HG03442 (cell line): ENCODE measurements around the gene STK35.
"Not testable (repeated sequence)": the region's sequence is repeated elsewhere in the genome, so short reads cannot be mapped to it uniquely, and the experiment has no call there.

Experiments used
- ATAC-seq: cut with Tn5 transposase; IDR thresholded peaks from one replicate; pipeline ENCODE4 v1.9.1; 2021; ENCODE audit warnings: mild to moderate bottlenecking, moderate library complexity; ENCODE audit not compliant: unreplicated experiment

STK35 gene

GRCh38 chr20:2156224-2156623 is 54.6 kb downstream of the STK35 start:
- ATAC-seq = no peak

- no peak for ATAC-seq
Observed at GRCh38 chr20:2156666-2157624, 55.3 kb downstream of the STK35 start.

GRCh38 chr20:2162125-2162822 is 60.6 kb downstream of the STK35 start:
- ATAC-seq = no peak

- no peak for ATAC-seq
Observed at GRCh38 chr20:2162823-2163166, 61.2 kb downstream of the STK35 start.

DNA sequence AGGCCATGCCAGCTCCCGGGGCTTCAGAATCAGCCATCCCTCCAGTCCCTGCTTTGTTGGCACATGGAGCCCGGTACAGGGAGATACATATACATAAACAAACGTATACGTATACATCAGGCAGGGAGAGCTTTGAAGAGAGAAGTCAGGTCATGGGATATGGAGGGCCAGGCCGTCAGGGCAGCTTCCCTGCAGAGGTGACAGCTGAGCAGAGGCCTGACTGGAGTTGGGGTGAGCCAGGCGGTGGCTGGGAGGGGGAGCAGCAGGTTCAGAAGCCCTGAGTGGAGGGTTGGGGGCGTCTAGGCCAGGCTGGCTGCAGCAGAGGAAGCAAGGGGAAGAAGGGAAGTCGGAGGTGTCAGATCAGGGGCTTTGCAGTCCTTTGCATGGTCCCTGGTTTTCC is 61.7 kb downstream of the STK35 start:
- ATAC-seq = no peak

- no peak for ATAC-seq
Observed at GRCh38 chr20:2163757-2164156, 62.1 kb downstream of the STK35 start.

DNA sequence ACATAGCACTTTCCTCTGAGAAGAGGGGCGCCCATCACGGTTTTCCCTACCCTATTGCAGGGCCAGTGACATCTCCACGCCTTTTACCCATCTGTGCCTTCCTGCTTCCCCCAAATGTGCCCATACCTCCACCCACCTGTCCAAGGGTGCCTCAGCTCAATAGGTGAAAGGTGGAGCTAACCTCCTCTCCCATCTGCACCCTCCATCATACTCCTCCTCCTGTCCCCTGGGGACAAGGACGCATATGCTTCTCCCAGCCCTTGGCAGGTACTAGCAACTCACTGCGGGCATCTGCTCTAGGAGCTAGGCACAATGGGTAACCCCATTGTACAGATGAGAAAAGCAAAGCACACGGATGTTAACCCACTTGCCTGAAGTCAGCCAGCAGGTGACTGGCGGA is 62.8 kb downstream of the STK35 start:
- ATAC-seq = no peak

GRCh38 chr20:2164966-2165365 is 63.3 kb downstream of the STK35 start:
- no peak for ATAC-seq

GRCh38 chr20:2165871-2166270 is 64.2 kb downstream of the STK35 start:
- no peak for ATAC-seq

- ATAC-seq = no peak
Observed at GRCh38 chr20:2167112-2167511, 65.5 kb downstream of the STK35 start.

GRCh38 chr20:2168946-2169345 is 67.3 kb downstream of the STK35 start:
- no peak for ATAC-seq

GRCh38 chr20:2169456-2170088 is 67.9 kb downstream of the STK35 start:
- no peak for ATAC-seq

- no peak for ATAC-seq
Observed at GRCh38 chr20:2170404-2170803, 68.8 kb downstream of the STK35 start.

DNA sequence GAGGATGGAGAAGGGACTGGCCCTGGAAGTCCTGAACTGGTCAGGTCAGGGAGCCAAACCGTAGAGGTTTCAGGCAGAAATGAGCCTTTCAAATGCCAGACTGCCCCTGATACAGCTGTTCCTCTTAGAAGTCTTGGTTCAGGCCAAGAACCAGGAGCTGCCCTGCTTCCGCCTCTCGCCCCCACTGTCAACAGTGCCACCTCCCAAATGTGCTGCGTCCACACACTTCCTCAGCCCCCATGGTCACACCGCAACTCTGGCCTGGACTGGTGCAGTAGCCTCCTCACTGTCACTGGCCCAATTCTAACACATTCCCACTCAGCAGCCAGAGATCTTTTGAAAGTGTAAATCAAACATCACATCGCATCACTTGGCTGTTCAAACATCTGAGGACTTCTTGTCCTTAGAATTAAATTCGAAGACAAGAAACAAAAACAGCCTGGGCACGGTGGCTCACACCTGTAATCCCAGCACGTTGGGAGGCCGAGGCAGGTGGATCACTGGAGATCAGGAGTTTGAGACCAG is 69.7 kb downstream of the STK35 start:
- ATAC-seq = no peak

GRCh38 chr20:2171840-2172239 is 70.2 kb downstream of the STK35 start:
- not testable (repeated sequence) for ATAC-seq

DNA sequence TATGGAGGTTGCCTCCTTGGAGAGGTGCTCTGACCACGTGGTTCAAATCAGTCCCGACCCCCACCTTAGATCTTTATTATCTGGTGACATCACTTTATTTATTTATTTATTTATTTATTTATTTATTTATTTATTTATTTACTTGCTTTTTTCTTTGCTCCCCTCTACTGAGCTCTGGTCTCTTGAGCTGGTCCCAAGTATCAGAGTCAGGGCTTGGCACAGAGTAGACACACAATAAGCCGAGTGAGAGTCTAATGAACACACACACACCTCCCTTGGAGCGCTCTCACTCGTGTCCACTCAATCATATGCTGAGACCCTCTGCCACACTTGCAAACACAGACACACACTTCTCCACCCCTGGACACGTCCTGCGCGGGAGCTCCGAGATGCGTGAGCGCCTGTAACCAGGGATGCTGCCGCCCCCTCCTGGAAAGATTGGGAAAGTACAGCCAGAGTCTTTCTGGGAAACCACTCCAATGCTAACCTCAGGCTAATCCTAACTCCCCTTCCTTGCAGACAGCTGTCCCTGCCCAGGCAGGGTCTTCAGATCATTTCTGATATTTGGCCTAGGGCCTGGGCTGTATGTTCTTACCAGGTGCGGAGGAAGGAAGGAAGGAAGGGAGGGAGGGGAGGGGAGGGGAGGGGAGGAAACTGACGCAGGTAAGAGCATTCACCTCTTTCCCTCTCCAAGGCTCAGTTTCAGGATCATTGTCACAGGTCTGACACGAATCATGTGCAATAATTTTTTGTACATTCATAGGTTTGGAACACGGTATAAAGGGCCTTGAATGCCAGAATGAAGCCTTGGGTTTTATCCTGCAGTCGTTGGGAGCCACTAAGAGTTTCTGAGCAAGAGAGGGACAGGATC is 70.9 kb downstream of the STK35 start:
- ATAC-seq = no peak

DNA sequence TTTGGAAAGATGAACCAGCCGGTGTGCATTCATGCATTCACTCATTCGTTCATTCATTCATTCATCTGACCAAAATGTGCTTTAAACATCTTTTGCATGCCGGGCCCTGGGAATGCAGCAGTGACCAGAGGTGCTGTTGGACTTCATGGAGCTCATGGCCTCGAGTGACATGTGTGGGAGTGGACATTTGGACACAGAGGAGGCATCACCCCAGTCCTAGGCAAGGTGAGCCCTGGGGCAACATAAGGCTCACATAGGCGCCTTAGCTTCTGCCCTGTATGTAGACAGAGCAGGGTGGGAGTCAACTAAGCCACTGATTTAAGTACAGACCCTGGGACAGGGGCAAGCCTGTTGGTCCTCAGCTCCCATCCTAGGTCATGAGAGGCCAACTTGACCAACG is 71.6 kb downstream of the STK35 start:
- ATAC-seq = no peak

- ATAC-seq = no peak
Observed at GRCh38 chr20:2174067-2174466, 72.4 kb downstream of the STK35 start.

DNA sequence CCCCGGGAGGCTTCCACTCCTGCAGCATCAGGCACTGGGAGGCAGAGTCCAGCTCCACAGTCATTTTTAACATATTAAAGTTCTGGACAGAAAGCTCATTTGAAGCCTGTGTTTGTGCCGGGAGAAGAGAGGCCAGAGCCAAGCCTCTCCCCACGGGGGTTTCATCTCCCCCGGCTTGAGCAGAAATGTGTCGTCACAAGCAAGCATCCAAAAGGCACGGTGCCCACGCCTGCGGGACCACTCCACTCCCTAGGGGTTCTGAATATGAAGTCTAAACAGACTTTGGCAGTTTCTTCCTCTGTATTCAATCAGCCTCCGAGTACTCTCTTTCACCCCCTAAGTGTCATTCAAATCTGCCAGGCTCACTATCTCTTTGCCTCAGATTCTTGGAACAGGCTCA is 75.3 kb downstream of the STK35 start:
- no peak for ATAC-seq
